Measurements from ENCODE around the gene OGT.

DNA sequence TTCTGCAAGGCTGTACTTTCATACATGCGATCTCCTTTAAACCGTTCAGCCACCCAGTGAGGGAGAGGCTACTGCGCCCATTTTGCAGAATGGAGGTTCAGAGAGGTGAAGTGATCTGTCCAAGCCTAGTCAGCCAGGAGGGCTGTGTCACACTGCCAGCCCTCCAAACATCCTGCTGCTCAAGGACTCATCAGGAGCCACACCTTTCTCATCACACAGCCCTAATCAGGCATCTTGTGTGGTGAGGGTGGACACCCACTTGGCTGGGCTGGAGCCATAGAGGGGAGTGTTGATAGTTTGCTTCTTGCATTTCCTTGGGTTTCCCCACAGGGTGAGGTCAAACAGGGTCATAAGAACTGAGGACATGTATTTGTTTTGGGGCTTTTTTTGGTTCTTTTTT is 90.8 kb downstream of the OGT start:
- TF ChIP-seq, protein P1, sequence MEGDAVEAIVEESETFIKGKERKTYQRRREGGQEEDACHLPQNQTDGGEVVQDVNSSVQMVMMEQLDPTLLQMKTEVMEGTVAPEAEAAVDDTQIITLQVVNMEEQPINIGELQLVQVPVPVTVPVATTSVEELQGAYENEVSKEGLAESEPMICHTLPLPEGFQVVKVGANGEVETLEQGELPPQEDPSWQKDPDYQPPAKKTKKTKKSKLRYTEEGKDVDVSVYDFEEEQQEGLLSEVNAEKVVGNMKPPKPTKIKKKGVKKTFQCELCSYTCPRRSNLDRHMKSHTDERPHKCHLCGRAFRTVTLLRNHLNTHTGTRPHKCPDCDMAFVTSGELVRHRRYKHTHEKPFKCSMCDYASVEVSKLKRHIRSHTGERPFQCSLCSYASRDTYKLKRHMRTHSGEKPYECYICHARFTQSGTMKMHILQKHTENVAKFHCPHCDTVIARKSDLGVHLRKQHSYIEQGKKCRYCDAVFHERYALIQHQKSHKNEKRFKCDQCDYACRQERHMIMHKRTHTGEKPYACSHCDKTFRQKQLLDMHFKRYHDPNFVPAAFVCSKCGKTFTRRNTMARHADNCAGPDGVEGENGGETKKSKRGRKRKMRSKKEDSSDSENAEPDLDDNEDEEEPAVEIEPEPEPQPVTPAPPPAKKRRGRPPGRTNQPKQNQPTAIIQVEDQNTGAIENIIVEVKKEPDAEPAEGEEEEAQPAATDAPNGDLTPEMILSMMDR (conservative IDR thresholded peaks at IDR 0.05 in 1 of 2, IDR thresholded peaks at IDR 0.05 in 1 of 2; ENCODE audit: extremely low read depth in 1 of 2, insufficient read depth in 1 of 2, low read depth in 1 of 2, low read length in 2 of 2) = no peak
- no peak for TF ChIP-seq EZH2 (IDR thresholded peaks at IDR 0.05; ENCODE audit: borderline replicate concordance, low read length)

All from mammary epithelial cell (primary cell).